ENCODE results near the gene RAPGEF4. TPM values are rescaled to one million over a fixed set of nuclear protein-coding genes. Genes with fewer than 3 reads are reported as not detected.

RAPGEF4 gene
- total RNA-seq, 1 experiment from 2014 or later: not detected

GRCh38 chr2:173017646-173018420, 282.2 kb downstream of the RAPGEF4 start:
- Mint-ChIP-seq H3K27ac (ENCODE audit: low read depth, unreplicated experiment) (no peak overlapping the region), H3K4me3 (ENCODE audit: unreplicated experiment) (no peak overlapping the region), H3K9me3 (ENCODE audit: unreplicated experiment) (no peaks in the 10 kb centered on the region), H3K4me1 (ENCODE audit: insufficient read depth, unreplicated experiment) (peaks cover 6% of the 10 kb centered on the region), H3K36me3 (ENCODE audit: insufficient read depth, unreplicated experiment) (no peaks in the 10 kb centered on the region), H3K27me3 (ENCODE audit: insufficient read depth, unreplicated experiment) (no peaks in the 10 kb centered on the region)
- ChIA-PET CTCF (interaction anchor here (0.5 to 2.0 kb wide), 6 partner anchors 14 to 211 kb away, joined by 3 to 7 read pairs (median 4); no protein-coding TSS in a partner anchor), POLR2A (interaction anchor here (0.7 to 1.0 kb wide), 2 partner anchors 22 to 105 kb away, joined by 3 to 4 read pairs; no protein-coding TSS in a partner anchor)
- intact Hi-C loops (cut with micrococcal nuclease): no loop called here
- BruUV-seq (replicated peaks): no TSS peak
- no peak for DNase-seq (ENCODE audit: unreplicated experiment)
- no peak for TF ChIP-seq CTCF (IDR thresholded peaks at IDR 0.05; ENCODE audit: unreplicated experiment)

- no peaks in the 10 kb centered on the region for H3K9me3 Mint-ChIP-seq (ENCODE audit: unreplicated experiment)
- ChIA-PET CTCF (interaction anchor here (0.6 to 5.8 kb wide), 5 partner anchors 27 to 306 kb away, joined by 3 to 47 read pairs (median 4); no protein-coding TSS in a partner anchor), POLR2A (interaction anchor here (0.7 kb wide), 1 partner anchor 48 kb away, joined by 3 read pairs; no protein-coding TSS in a partner anchor)
- BruUV-seq (replicated peaks): no TSS peak
- H3K4me1 Mint-ChIP-seq (ENCODE audit: insufficient read depth, unreplicated experiment): peaks cover 6% of the 10 kb centered on the region
- intact Hi-C loops (cut with micrococcal nuclease): loop anchor here (2.0 kb wide), 1 partner anchor 87 kb away; no protein-coding TSS in a partner anchor
- no peak for DNase-seq (ENCODE audit: unreplicated experiment)
- H3K4me3 Mint-ChIP-seq (ENCODE audit: unreplicated experiment): no peak overlapping the region
- TF ChIP-seq CTCF (IDR thresholded peaks at IDR 0.05; ENCODE audit: unreplicated experiment): no peak
- no peaks in the 10 kb centered on the region for H3K27me3 Mint-ChIP-seq (ENCODE audit: insufficient read depth, unreplicated experiment)
- no peak overlapping the region for H3K27ac Mint-ChIP-seq (ENCODE audit: low read depth, unreplicated experiment)
- no peaks in the 10 kb centered on the region for H3K36me3 Mint-ChIP-seq (ENCODE audit: insufficient read depth, unreplicated experiment)
Measured at GRCh38 chr2:173019755-173020154, 284.1 kb downstream of the RAPGEF4 start.

GRCh38 chr2:173021939-173022371, 286.3 kb downstream of the RAPGEF4 start:
- Mint-ChIP-seq H3K27ac (ENCODE audit: low read depth, unreplicated experiment) (no peak overlapping the region), H3K9me3 (ENCODE audit: unreplicated experiment) (no peaks in the 10 kb centered on the region), H3K4me3 (ENCODE audit: unreplicated experiment) (no peak overlapping the region), H3K36me3 (ENCODE audit: insufficient read depth, unreplicated experiment) (no peaks in the 10 kb centered on the region), H3K27me3 (ENCODE audit: insufficient read depth, unreplicated experiment) (no peaks in the 10 kb centered on the region), H3K4me1 (ENCODE audit: insufficient read depth, unreplicated experiment) (peaks cover 6% of the 10 kb centered on the region)
- peak; percentile 74 for DNase-seq (ENCODE audit: unreplicated experiment)
- ChIA-PET POLR2A (interaction anchor here (0.8 to 1.4 kb wide), 3 partner anchors 50 to 54 kb away, joined by 3 to 5 read pairs (median 3); no protein-coding TSS in a partner anchor), CTCF (interaction anchor here (0.6 to 5.8 kb wide), 21 partner anchors 8 to 378 kb away, joined by 3 to 47 read pairs (median 4); no protein-coding TSS in a partner anchor)
- peak; percentile 58 for TF ChIP-seq CTCF (IDR thresholded peaks at IDR 0.05; ENCODE audit: unreplicated experiment)
- no TSS peak for BruUV-seq (replicated peaks)
- intact Hi-C loops (cut with micrococcal nuclease): loop anchor here (1.0 to 2.0 kb wide), 4 partner anchors 50 to 216 kb away; no protein-coding TSS in a partner anchor

- no peaks in the 10 kb centered on the region for H3K9me3 Mint-ChIP-seq (ENCODE audit: unreplicated experiment)
Measured at GRCh38 chr2:173023718-173024117, 288.1 kb downstream of the RAPGEF4 start.

More at GRCh38 chr2:173023718-173024117, 288.1 kb downstream of the RAPGEF4 start:
- ChIA-PET POLR2A (interaction anchor here (0.6 to 0.7 kb wide), 2 partner anchors 24 to 231 kb away, joined by 3 read pairs; no protein-coding TSS in a partner anchor), CTCF (interaction anchor here (0.6 to 7.3 kb wide), 8 partner anchors 9 to 378 kb away, joined by 3 to 237 read pairs (median 8); no protein-coding TSS in a partner anchor)
- Mint-ChIP-seq H3K4me3 (ENCODE audit: unreplicated experiment) (no peak overlapping the region), H3K27me3 (ENCODE audit: insufficient read depth, unreplicated experiment) (no peaks in the 10 kb centered on the region), H3K36me3 (ENCODE audit: insufficient read depth, unreplicated experiment) (no peaks in the 10 kb centered on the region), H3K27ac (ENCODE audit: low read depth, unreplicated experiment) (no peak overlapping the region), H3K4me1 (ENCODE audit: insufficient read depth, unreplicated experiment) (peaks cover 13% of the 10 kb centered on the region)
- intact Hi-C loops (cut with micrococcal nuclease): no loop called here
- TF ChIP-seq CTCF (IDR thresholded peaks at IDR 0.05; ENCODE audit: unreplicated experiment): no peak
- DNase-seq (ENCODE audit: unreplicated experiment): no peak
- BruUV-seq (replicated peaks): no TSS peak

All from MCF 10A (cell line).